ENCODE measurements around the gene EIF2S2.

- TF ChIP-seq USF2 (CRISPR knock-in tag; IDR thresholded peaks at IDR 0.05) (no peak), CTCF (IDR thresholded peaks at IDR 0.05) (no peak), MLX (CRISPR knock-in tag; IDR thresholded peaks at IDR 0.05) (no peak)
- TF ChIP-seq, protein P1, sequence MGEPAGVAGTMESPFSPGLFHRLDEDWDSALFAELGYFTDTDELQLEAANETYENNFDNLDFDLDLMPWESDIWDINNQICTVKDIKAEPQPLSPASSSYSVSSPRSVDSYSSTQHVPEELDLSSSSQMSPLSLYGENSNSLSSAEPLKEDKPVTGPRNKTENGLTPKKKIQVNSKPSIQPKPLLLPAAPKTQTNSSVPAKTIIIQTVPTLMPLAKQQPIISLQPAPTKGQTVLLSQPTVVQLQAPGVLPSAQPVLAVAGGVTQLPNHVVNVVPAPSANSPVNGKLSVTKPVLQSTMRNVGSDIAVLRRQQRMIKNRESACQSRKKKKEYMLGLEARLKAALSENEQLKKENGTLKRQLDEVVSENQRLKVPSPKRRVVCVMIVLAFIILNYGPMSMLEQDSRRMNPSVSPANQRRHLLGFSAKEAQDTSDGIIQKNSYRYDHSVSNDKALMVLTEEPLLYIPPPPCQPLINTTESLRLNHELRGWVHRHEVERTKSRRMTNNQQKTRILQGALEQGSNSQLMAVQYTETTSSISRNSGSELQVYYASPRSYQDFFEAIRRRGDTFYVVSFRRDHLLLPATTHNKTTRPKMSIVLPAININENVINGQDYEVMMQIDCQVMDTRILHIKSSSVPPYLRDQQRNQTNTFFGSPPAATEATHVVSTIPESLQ (CRISPR knock-in tag; IDR thresholded peaks at IDR 0.05): no peak
Measured at GRCh38 chr20:34047917-34048316, 64.1 kb downstream of the EIF2S2 start.

Measured in WTC11 (cell line).